Activated CD4-positive, alpha-beta T cell treated with anti-CD3 and anti-CD28 coated beads for 1 hour (primary cell): Measurements from ENCODE around the gene LTBP2.

ENCODE experiments used
- DNase-seq: peaks from one replicate; pipeline ENCODE4 v3.0.0-alpha.2; 2020

LTBP2 gene

DNA sequence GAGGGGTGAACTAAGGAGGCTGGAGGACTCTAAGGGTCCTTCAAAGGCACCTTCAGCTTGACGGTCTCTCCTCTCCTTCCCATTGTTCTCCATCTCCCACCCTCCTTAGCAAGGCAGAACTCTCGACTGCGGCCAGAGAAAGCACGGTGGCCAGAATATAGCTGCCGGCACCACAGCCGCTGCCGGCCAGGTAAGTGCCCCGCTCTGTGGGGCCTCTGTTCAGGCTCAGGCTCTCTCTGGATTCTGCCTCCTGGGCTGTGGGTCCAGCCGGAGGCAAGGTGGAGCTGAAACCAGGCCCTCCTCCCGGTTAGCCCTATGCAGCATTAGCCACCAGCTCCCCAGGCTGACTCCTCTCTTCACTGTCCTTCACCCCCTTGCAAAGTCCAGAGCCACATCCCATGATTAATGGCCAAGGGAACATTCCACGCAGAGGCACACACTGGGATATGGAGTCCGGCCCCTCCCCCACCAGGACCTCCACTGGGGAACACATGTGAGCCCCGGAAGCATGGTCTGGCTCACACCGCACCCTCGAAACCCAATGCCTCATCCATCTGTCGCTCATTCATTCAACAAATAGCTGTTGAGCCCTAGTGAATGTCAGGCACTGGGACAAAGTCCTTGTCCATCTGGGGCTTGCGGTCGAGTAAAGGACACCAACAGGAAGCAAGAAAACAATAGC is 25.2 kb downstream of the LTBP2 start:
- no peak for DNase-seq

DNA sequence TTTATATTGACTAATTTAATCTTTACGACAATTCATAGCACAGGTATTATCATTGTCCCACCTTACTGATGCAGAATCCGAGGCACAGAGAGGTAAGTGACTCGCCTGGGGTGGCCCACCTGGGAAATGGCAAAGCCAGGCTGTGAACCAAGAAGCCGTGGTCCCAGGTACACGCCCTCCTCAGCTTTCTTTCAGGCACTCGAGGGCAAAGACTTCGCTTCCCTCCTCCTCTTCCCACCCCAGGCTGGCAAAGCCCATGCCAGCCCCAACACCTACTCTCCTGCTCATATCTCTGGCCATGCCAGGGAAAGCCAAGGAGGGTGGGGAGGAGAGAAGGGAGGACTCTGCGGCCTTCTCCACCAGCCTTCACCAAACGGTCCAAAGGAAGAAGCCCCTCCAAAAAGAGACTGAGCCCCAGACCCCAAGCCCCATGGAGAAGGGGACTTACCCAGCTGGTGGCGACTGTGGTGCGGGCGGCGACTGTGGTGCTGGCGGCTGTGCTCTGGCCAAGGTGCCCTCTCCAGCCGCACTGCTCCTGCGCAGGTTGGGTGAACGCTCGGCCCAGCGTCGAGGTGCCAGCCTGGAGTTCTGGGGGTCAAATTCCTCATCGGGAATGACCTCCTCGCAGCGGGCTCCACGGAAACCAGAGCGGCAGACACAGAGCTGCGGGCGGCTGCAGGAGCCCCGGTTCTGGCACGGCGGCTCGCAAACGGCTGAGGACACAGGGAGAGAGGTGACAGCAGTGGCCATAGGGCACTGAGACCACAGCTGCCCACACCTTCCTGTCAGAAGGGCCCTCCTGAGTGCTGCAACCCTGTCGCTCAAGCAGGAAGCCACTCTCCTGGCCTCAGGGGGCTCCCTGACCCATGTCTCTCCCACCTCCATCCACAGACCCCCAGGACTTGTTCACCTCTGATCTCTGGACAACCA is 26.4 kb downstream of the LTBP2 start:
- no peak for DNase-seq

DNA sequence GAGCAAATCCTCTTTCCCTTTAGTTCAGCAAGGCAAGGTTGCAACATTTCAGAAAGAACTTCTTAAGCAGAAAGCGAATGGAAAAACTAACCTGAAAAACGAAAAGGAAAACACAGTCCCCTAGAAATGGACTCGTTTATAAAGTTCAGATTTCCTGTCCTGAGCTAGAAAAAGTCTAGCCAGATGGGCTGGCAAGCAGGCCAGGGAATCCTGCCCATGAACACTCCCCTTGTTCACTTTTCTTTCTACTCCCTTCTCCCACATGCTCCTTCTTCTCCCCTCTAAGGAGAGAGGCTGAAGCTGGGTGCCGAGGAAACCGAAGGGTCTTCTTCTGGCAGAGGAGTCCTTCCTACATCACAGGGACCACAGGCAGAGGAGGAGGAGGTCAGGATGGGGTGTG is 27.1 kb downstream of the LTBP2 start:
- DNase-seq = no peak

DNA sequence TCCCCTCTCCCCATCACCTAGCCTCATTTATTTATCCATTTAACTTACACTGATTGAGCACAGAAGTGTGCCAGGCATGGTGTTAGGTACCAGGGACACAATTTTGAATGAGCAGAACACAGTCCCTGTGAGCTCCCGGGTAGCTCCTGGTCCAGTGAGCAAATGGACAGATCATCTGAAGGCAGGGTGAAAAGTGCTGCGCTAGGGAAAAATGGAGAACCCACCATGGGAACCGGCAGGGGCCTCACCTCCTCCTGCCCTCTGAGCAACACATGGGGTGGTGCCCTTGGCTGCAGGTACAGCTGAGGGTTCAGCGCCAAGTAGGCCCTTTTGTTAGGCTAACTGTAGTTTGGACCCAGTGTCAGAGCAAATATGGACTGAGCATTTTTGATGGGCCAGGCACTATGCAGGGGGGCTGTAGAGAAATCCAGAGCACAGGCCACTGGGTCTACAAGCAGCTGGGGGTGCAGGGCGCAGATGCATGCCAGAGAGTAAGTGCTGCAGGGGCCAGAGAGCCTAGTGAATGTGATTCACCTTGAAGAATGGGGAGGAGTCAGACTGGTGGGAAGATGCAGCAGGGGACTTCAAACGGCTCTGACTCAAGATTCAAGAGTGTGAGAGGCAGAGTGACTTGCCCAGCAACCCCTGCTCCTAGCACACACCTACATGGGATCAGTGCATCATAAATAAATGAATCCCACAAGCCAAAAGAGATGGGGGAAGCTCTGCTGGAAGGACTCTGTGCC is 28.2 kb downstream of the LTBP2 start:
- no peak for DNase-seq

DNA sequence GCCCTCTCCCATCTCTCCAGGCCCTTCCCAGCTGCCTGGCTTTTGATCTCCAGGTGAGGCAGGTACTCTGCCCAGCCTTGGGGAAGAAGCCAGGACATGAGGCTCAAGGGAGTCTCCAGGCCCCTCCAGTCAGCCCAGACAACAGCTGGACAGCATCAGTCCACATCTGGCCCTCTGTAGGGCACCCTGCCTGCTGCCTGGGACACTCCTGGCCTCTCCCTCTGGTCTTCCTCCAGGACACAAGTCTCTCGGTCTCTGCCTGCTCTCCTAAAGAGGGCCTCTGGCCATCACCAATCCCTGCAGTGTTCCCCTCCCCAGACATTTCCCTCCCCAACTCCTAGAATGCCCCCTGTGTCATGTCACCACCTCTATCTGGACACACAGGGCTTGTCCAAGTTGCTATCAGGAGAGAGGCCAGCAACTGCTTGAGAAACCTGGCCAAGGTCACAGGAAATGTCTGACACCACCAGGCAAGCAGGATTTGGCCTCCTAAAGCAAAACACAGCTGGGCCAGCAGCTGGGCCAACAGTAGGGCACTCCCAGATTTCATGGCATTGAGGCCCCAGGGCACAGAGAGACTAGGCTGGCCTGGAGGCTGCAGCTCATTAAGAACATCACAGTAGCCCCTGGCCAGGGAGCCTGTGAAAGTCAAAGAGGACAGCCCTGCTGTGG is 29.0 kb downstream of the LTBP2 start:
- no peak for DNase-seq

DNA sequence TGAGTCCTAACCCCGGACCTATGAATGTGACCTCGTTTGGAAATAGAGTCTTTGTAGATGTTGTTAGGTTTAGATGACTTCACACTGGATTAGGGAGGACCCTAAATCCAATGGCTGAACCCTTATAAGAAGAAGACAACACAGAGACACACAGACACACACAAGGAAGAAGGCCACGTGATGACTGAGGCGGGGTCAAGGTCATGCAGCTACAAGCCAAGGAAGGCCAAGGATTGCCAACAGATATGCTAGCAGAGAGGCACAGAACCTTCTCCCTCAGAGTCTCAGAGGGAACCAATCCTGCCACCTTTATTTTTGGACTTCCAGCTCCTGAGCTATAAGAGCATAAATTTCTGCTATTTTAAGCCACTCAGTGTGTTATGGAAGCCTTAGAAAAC is 31.8 kb downstream of the LTBP2 start:
- no peak for DNase-seq

DNA sequence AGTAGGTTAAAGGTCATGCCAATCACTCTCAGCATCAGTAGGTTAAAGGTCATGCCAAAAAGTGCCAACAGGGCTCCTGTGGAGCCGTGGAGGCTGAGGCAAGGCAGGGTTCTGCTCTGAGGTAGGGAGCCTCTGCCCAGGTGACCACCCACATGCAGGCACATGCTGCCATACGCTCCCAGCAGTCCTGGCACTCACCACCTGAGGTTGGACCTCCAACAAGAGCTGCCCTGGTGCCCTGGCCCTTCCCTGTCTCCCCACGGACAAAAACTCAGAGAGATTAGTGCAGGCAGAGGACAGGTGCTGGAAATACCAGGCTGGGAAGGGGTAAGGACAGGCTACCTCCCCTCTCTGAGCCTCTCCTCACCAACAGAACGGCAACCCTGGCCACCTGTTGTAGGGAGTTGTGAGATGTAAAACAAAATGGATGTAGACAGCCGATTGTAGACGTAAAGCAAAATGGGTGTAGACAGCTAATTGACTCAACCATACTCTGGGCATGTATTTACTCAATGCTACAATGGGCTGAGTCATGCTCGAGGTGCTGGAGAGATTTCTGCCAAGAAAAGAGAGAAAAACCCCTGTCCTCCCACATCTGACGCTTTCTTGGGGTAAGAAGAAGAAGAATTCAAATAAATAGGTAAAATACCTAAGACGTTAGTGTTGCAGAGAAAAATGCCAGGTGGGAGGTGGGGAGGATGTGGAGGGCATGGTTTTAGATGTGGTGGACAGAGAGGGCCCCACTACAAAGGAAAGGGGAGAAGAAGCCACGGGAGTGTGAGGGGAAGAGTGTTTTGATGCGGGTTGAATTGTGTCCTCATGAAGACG is 32.4 kb downstream of the LTBP2 start:
- DNase-seq = no peak

DNA sequence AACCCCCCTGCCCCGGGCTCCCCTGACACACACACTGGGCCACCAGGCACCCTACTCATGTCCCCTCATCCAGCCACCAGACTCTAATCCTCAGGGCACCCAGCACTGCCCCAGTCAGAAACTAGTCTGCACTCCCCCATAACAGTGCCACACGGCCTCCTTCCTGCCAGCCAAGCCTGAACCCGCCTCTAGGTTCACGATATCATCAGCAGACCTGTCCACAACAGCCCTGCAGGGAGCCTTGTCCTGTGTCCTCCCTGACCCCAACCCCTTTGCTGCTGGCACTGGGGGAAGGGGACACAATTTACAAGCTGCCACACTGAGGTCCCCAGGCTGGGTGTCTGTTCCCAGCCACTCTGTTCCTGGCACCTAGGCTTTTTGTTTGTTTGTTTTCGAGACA is 33.6 kb downstream of the LTBP2 start:
- no peak for DNase-seq

DNA sequence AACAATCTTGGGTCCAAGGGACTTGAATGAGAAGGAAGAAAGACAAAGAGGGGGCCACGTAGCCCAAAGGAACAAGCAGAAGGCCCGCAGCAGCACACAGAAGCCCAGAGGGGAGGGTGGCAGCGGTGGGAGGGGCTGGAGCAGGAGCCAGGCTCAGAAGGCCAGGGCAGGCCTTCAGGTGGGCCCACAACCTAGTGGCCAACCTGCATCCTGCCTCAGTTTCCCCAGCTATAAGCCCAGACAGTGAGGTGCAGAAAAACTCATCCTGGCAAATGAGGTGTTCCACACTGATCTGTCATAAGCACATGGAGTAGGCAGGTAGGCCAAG is 34.1 kb downstream of the LTBP2 start:
- DNase-seq = no peak

DNA sequence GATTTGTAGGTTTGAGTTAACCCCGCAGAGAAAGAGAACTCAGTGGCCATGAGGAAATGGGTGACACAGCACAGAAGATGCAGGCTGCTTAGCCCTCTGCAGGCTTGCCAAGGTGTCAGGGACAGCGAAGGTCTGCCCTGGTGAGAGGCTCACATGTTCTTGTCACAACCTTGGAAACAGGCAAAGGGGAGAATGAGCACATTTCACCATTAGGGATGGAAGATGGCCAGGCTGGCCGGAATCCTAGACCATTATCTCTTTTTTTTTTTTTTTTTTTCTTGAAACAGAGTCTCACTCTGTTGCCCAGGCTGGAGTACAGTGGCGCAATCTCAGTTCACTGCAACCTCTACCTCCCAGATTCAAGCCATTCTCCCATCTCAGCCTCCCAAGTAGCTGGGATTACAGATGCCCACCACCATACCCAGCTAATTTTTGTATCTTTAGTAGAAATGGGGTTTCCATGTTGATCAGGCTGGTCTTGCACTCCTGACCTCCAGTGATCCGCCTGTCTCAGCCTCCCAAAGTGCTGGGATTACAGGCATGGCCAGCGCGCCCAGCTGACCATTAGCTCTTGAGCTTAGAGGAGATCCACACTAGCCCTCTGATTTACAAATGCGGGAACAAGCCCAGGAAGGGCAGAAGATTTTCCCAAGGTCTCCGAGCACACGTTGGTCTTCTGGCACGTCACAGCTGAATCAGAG is 34.6 kb downstream of the LTBP2 start:
- no peak for DNase-seq

DNA sequence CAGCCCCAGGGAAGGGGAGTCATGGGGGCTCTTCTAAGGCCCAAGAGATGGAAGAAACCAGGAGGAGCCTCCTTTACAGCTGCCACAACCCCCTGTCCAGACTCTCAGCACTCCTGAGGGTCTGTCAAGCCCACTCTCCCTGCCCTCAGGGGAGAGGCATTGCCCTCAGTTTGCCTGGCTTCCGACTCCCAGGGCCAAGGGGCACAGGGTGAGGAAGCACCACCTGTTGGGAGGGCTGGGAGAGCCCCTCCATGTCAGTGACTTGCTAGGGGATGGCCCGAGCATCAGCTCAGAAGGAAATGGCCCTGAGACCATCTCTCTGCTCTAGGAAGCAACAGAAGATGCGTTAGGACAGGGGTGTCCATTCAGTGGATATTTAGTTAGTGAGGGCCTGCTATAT is 36.1 kb downstream of the LTBP2 start:
- DNase-seq = no peak

DNA sequence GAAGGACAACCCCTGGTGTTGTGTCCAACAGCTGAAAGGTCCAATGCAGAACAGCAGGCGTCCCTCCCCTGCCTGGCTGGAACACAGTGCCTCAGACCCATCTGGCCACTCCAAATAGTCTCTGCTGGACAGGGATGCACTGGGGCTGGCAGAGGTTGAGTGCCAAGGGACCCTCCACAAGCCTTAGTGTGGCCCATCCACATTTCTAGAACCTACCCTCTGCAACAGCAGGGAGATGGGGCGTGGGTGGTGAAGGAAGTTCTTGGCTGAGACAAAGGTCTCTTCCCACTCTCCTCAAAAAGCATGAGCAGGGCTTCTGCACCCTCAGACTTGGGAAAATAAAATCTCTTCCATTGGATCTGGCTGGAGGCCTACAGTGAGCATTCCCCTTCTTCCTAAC is 36.5 kb downstream of the LTBP2 start:
- no peak for DNase-seq

DNA sequence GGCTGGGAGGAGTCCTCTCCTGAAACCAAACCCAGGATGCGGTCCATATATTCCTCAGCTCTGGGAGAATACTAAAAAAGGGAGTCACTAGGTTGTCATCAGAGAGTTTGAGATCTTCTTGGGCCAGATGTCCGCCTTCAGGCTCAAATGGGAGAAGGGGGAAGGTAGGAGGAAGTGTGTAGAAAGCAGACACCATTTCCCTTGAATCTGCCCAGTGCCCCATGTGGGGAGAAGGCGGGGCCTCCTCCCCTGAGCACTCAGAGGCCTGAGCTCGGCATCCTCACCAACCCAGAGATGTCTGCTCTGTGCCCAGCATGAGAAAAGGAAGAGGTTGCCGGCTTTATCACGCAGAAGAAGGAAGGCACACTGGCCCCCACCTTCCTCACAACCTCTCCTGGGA is 37.3 kb downstream of the LTBP2 start:
- no peak for DNase-seq

DNA sequence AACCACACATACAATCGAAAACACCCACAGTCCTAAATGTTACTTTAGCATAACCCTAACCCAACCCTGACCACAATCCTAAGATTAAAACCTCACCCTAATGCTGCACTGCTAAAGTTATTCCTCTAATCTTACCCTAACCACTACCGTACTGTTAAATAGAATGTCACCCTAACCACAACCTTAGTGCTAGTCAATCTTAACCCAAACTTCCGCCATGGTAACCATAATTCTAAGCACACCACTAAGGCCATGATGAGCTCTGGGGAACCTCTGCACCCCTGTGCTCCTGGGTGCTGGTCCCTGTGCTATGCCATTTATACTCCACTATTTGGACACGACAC is 38.0 kb downstream of the LTBP2 start:
- DNase-seq = no peak

DNA sequence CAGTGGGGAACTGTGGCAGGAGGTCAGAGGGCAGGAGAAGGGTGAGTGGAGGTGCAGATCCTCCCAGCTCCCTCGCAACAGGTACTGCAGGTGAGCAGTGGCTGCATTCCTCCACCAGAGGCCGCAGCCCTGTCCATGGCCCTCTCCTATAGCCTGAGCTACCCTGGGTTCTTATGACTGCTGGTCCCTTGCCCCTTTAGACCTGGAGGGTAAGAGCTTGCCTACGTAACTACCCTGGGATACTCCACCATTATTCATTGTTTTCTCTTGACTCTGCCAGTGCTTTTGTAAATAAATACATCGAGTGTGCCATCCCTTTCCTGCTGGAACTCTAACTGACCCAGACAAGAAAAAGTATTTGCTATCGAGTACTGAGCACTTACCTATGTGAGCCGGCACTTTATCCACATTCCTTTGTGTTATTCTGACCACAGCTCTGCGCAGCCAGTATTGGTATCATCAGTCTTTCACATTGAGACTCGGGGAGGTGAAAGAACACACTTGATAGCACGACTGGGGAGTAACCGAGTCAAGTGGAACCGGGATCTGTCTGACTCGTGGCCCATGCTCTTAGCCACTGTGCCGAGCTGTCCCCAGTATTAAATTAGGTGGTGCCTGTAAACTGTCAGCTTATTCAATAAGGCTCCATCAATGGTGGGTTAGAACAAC is 38.5 kb downstream of the LTBP2 start:
- no peak for DNase-seq

DNA sequence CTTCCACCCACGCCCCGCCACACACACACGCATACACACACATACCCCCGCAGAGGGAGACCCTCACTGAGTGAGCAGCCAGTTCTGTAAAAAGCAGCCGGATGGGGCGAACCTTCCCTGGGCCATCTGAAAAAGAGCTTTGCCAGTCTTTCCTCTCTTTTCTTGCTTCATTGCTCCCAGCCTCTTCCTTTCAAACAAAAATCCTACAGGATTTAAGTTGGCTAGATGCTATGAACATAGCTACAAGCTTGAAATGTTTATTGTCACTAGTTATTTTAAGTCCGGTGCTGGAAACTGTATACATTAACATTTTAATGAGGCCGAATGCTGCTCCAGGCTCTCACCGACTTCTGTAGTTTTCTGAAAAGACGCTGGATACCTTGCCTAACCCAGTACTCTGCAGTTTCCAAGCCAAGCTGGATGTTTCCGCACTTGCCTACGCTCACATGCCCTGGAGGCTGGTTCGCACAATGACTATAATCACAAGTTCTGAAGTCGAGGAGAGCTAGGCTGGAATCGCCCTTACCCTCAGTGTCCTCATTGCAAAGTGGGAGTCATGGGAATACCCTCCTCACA is 39.2 kb downstream of the LTBP2 start:
- no peak for DNase-seq

DNA sequence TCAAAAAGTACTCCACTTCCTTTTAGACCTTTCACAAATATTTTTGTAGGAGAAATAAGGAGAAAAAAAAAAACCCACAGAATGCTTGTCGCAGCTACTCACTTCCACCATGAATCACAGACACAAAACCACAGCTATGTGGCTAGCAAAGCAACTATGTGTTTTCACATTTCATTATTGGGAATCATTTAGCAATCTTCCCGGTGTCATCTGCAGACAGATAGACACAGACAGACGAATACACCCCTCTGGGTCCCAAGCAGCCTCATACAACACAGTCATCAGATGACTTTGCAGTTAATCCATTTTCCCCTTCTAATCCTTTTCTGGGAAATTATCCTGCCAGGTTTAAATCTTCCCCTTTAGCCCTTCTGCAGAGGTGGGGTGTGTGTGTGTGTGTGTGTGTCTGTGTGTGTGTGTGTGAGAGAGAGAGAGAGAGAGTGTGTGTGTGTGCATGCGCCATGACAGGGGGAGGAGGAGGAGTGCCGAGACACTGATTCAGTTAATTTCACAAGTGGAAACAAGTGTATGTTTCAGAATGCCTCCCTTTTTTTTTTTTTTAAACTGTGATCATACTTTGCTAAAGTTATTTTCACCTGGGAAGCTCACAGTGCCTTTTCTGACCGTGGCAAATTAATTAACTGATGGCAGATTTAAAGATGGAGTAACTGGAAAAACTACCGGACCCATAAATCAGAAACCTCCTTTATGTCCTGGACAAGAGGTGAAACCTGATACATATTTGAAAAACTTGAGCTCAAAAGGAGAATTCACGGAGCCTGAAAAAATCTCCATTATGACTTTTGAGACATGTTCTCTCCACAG is 39.9 kb downstream of the LTBP2 start:
- DNase-seq = no peak

DNA sequence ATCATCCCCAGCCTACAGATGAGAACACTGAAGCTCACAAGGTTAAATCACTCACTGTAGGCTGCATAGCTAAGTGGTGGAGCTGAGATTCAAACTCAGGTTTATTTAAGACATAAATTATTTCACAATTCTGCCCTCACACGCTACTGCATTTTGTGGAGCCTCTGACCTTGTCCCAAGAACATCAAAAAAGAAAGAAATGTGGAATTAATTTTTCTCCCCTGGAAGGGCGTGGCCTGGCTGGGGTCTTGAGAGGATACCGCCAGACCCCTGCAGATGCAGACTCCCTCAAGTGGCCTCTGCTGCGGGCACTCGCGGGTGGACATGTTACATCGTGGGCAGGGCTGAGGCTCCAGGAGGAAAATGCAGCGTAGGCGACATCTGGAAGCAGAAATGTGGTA is 40.6 kb downstream of the LTBP2 start:
- DNase-seq = no peak

DNA sequence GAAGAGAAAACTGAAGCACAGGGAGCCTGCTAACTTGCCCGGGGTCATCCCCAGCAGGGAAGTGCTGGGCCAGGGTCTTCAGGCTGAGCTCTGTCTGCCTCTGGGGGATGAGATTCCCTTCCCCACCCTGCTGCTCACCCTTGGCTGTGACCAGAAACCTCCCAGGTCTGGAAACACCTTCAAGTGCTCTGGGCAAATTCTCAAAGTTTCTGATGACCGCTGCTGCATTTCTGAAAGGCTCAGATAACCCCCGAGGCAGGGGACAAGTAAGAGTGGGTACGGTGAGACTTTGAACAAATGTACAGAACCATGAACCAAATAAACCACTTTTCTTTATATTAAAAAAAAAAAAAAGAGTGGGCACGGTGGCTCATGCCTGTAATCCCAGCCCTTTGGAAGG is 41.3 kb downstream of the LTBP2 start:
- DNase-seq = no peak
